ENCODE data around the gene ARHGDIB.

GRCh38 chr12:14959463-14959862 lies 1.9 kb downstream of the ARHGDIB start:
- TF ChIP-seq CTCF (conservative IDR thresholded peaks at IDR 0.05; ENCODE audit: low read depth, low read length) (no peak), USF2 (IDR thresholded peaks at IDR 0.05; ENCODE audit: low read depth, low read length) (no peak), POLR2A (IDR thresholded peaks at IDR 0.05; ENCODE audit: low read depth, low read length) (no peak), MAFK (IDR thresholded peaks at IDR 0.05; ENCODE audit: low read depth, low read length) (no peak)
